Naive thymus-derived CD4-positive, alpha-beta T cell (primary cell): ENCODE results near the gene FAHD2A. TPM values are rescaled to one million over a fixed set of nuclear protein-coding genes. Genes with fewer than 3 reads are reported as not detected.
"Not testable (repeated sequence)": the region's sequence is repeated elsewhere in the genome, so short reads cannot be mapped to it uniquely, and the experiment has no call there.

Source experiments
- ATAC-seq: fragments of 150-1000 bp; cut with Tn5 transposase; 2 replicates; pipeline ENCODE4 v1.10.0; 2021; ENCODE audit warnings: mild to moderate bottlenecking, moderate library complexity
- CTCF ChIA-PET: fragments of 350-600 bp; sonication (Branson Sonifier 250); formaldehyde crosslinking; loops from one replicate; lab custom pipeline; 2021; ENCODE audit warnings: antibody characterized with exemption; lab: Charles Lee
- POLR2A ChIA-PET: fragments of 350-600 bp; sonication (Branson Sonifier 250); formaldehyde crosslinking; loops from one replicate; lab custom pipeline; 2021; ENCODE audit warnings: antibody characterized with exemption, inconsistent platforms; lab: Charles Lee
- DNase-seq, 9 donors: peaks; one replicate each; pipeline versions ENCODE4 v3.0.0 to v3.0.0-alpha.2; 2020 to 2022; ENCODE audit warnings: mixed read lengths in 1 of 9
- H3K27ac ChIP-seq: one replicate; pipeline ENCODE4 v1.7.0; 2013; ENCODE audit warnings: mild to moderate bottlenecking, low read depth, low read length, moderate library complexity
- H3K27me3 ChIP-seq, 2 donors: one replicate each; pipeline ENCODE4 v1.7.0; 2013; ENCODE audit warnings: low read length in 2 of 2, mild to moderate bottlenecking in 2 of 2, moderate library complexity in 2 of 2; ENCODE audit not compliant: control insufficient read depth in 2 of 2, insufficient read depth in 2 of 2
- H3K36me3 ChIP-seq, 3 experiments: 1 replicate in 2 of 3; 2 replicates in 1 of 3; pipeline ENCODE4 v1.7.0; 2013; ENCODE audit warnings: low read length in 3 of 3, mild to moderate bottlenecking in 3 of 3, moderate library complexity in 1 of 3; ENCODE audit not compliant: insufficient read depth in 3 of 3, control insufficient read depth in 2 of 3
- H3K4me1 ChIP-seq, 2 donors: one replicate each; pipeline ENCODE4 v1.7.0; 2013; ENCODE audit warnings: low read length in 2 of 2, mild to moderate bottlenecking in 2 of 2, moderate library complexity in 1 of 2; ENCODE audit not compliant: control insufficient read depth in 2 of 2, insufficient read depth in 2 of 2
- H3K4me3 ChIP-seq: 2 replicates; pipeline ENCODE4 v1.7.0; 2013; ENCODE audit warnings: mild to moderate bottlenecking, low read length
- H3K9me3 ChIP-seq, 3 experiments: 1 replicate in 2 of 3; 2 replicates in 1 of 3; pipeline ENCODE4 v1.7.0; 2013; ENCODE audit warnings: low read length in 3 of 3; ENCODE audit not compliant: control insufficient read depth in 2 of 3
- H3K27ac Mint-ChIP-seq, 9 donors: one replicate each; pipeline ENCODE4 v1.8.0; 2020 to 2022; ENCODE audit warnings: mixed read lengths in 9 of 9, mild to moderate bottlenecking in 8 of 9, moderate library complexity in 5 of 9, inconsistent platforms in 2 of 9
- H3K27me3 Mint-ChIP-seq, 5 donors: one replicate each; pipeline ENCODE4 v1.8.0; 2021 to 2022; ENCODE audit warnings: mixed read lengths in 5 of 5, mild to moderate bottlenecking in 1 of 5
- H3K36me3 Mint-ChIP-seq, 5 donors: one replicate each; pipeline ENCODE4 v1.8.0; 2020 to 2022; ENCODE audit warnings: mixed read lengths in 5 of 5, mild to moderate bottlenecking in 3 of 5, inconsistent platforms in 1 of 5
- H3K4me1 Mint-ChIP-seq, 7 donors: one replicate each; pipeline ENCODE4 v1.8.0; 2020 to 2022; ENCODE audit warnings: mixed read lengths in 7 of 7, mild to moderate bottlenecking in 3 of 7, inconsistent platforms in 1 of 7
- H3K4me3 Mint-ChIP-seq, 10 donors: one replicate each; pipeline ENCODE4 v1.8.0; 2020 to 2022; ENCODE audit warnings: mild to moderate bottlenecking in 10 of 10, mixed read lengths in 10 of 10, moderate library complexity in 6 of 10, inconsistent platforms in 2 of 10
- H3K9me3 Mint-ChIP-seq, 11 donors: one replicate each; pipeline ENCODE4 v1.8.0; 2020 to 2022; ENCODE audit warnings: mixed read lengths in 11 of 11, mild to moderate bottlenecking in 4 of 11, inconsistent platforms in 1 of 11, moderate library complexity in 1 of 11
- intact Hi-C, 2 donors: fragments of 100-400 bp; cut with micrococcal nuclease; formaldehyde crosslinking; loops; one replicate each; pipeline ENCODE4 v1.15.1; 2023
- polyA plus RNA-seq, 2 donors: library from polyadenylated mRNA; unstranded; fragments of 300-500 nt; fragmentation: Illumina TruSeq; gene quantifications; one replicate each; pipeline ENCODE4 v1.2.3, GENCODE V29; 2021
- total RNA-seq, 6 experiments: library from RNA in 5 of 6; stranded (reverse) in 5 of 6; gene quantifications; 1 replicate in 5 of 6; 2 replicates in 1 of 6; pipeline ENCODE4 v1.2.3 and lab custom pipeline; 2021 to 2026

FAHD2A gene
- total and polyA plus RNA-seq, 7 experiments from 2014 or later = 17.9 to 41.4 (median 23.1) TPM

DNA sequence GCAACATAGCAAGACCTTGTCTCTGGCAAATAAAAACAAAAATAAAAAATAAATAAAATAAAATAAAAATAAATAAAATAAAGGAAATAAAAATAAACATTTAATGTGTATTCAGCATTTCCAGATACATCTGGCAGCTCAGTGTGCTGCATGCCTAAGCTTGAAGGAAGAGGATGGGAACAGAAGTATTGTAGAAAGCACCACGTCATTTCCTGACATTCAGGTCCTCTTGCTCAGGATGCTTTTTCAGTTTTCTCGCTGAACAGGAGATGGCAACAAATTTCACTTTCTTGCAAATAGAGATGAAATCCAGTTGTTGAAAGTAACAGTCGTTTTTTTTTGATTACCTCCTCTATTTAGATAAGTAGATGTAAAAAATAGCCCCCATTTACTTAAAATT, 60.8 kb downstream of the FAHD2A start:
- H3K4me1 Mint-ChIP-seq, H3K27me3 ChIP-seq, CTCF ChIA-PET, H3K9me3 Mint-ChIP-seq, H3K4me1 ChIP-seq, H3K27ac ChIP-seq, H3K9me3 ChIP-seq, H3K27ac Mint-ChIP-seq, DNase-seq, ATAC-seq, H3K36me3 Mint-ChIP-seq, POLR2A ChIA-PET, H3K4me3 Mint-ChIP-seq, H3K4me3 ChIP-seq, H3K27me3 Mint-ChIP-seq, H3K36me3 ChIP-seq, intact Hi-C loops: not testable (repeated sequence)

Other genes starting within 250 kb of the FAHD2A start
- gene ZNF514, start 242.9 kb upstream of the FAHD2A start, total RNA-seq = 10 to 100 TPM; 10.6 to 39.9 (median 16.6) TPM
- 10 to 100 TPM in 1 of 2 donors, 1 to 10 TPM in 1; 6.6 to 11.2 TPM for gene ZNF514, start 242.9 kb upstream of the FAHD2A start, polyA plus RNA-seq
- gene ZNF2, start 236.9 kb upstream of the FAHD2A start, total RNA-seq = 10 to 100 TPM in 1 of 5 experiments, 1 to 10 TPM in 4; 1.5 to 10.2 (median 3.4) TPM
- gene ZNF2, start 236.9 kb upstream of the FAHD2A start, polyA plus RNA-seq = 1 to 10 TPM; 3.1 to 6.1 TPM
- 1 to 10 TPM; 1.7 to 6.4 (median 4.3) TPM for gene ZNF892, start 195.2 kb upstream of the FAHD2A start, total RNA-seq
- 1 to 10 TPM in 1 of 2 donors, under 1 TPM in 1; 0.69 to 1.2 TPM for gene ZNF892, start 195.2 kb upstream of the FAHD2A start, polyA plus RNA-seq
- gene PROM2, start 128.3 kb upstream of the FAHD2A start, total RNA-seq = 1 to 10 TPM in 1 of 5 experiments, under 1 TPM in 4; 0.24 to 1.2 (median 0.57) TPM
- not detected for gene PROM2, start 128.3 kb upstream of the FAHD2A start, polyA plus RNA-seq
- 1 to 10 TPM in 1 of 5 experiments, not detected in 4; 1.0 TPM for gene KCNIP3, start 105.4 kb upstream of the FAHD2A start, total RNA-seq
- not detected for gene KCNIP3, start 105.4 kb upstream of the FAHD2A start, polyA plus RNA-seq
- gene TRIM43B, start 82.0 kb downstream of the FAHD2A start, total RNA-seq = not detected
- not detected for gene TRIM43B, start 82.0 kb downstream of the FAHD2A start, polyA plus RNA-seq
- gene TRIM43, start 189.3 kb downstream of the FAHD2A start, total RNA-seq = not detected
- gene TRIM43, start 189.3 kb downstream of the FAHD2A start, polyA plus RNA-seq = not detected